GM19351 (cell line): ENCODE results near the gene SMYD3.

Experiments
- ATAC-seq: cut with Tn5 transposase; IDR thresholded peaks from one replicate; pipeline ENCODE4 v1.9.1; 2021; ENCODE audit warnings: mild to moderate bottlenecking, moderate library complexity; ENCODE audit not compliant: unreplicated experiment

Gene SMYD3

GRCh38 chr1:246281195-246281594, 225.9 kb downstream of the SMYD3 start:
- ATAC-seq = no peak

- no peak for ATAC-seq
These were observed 226.5 kb downstream of the SMYD3 start for GRCh38 chr1:246280551-246280950.

- ATAC-seq = no peak
These were observed 227.7 kb downstream of the SMYD3 start for GRCh38 chr1:246279402-246279801.

- no peak for ATAC-seq
These were observed 228.7 kb downstream of the SMYD3 start for GRCh38 chr1:246278371-246278770.

GRCh38 chr1:246275036-246275435, 232.0 kb downstream of the SMYD3 start:
- no peak for ATAC-seq

GRCh38 chr1:246274186-246274585, 232.9 kb downstream of the SMYD3 start:
- no peak for ATAC-seq

GRCh38 chr1:246271516-246271915, 235.6 kb downstream of the SMYD3 start:
- no peak for ATAC-seq

- no peak for ATAC-seq
These were observed 236.8 kb downstream of the SMYD3 start for GRCh38 chr1:246270236-246270635.

- no peak for ATAC-seq
These were observed 237.6 kb downstream of the SMYD3 start for GRCh38 chr1:246269466-246269865.

- no peak for ATAC-seq
These were observed 239.2 kb downstream of the SMYD3 start for GRCh38 chr1:246267896-246268295.

- ATAC-seq = no peak
These were observed 239.7 kb downstream of the SMYD3 start for GRCh38 chr1:246267426-246267825.

- no peak for ATAC-seq
These were observed 241.6 kb downstream of the SMYD3 start for GRCh38 chr1:246265481-246265880.

GRCh38 chr1:246262281-246262680, 244.8 kb downstream of the SMYD3 start:
- ATAC-seq = no peak

- ATAC-seq = no peak
These were observed 245.4 kb downstream of the SMYD3 start for GRCh38 chr1:246261639-246262038.

GRCh38 chr1:246258250-246258649, 248.8 kb downstream of the SMYD3 start:
- no peak for ATAC-seq

GRCh38 chr1:246255773-246256172, 251.3 kb downstream of the SMYD3 start:
- no peak for ATAC-seq

- peak; percentile 69 for ATAC-seq
These were observed 252.2 kb downstream of the SMYD3 start for GRCh38 chr1:246254854-246255253.

GRCh38 chr1:246246430-246246829, 260.6 kb downstream of the SMYD3 start:
- no peak for ATAC-seq

- no peak for ATAC-seq
These were observed 261.5 kb downstream of the SMYD3 start for GRCh38 chr1:246245541-246245940.

- no peak for ATAC-seq
These were observed 275.0 kb downstream of the SMYD3 start for GRCh38 chr1:246232126-246232525.

GRCh38 chr1:246226041-246226440, 281.0 kb downstream of the SMYD3 start:
- ATAC-seq = no peak

GRCh38 chr1:246221485-246222255, 285.4 kb downstream of the SMYD3 start:
- ATAC-seq = no peak

- ATAC-seq = no peak
These were observed 286.5 kb downstream of the SMYD3 start for GRCh38 chr1:246220495-246221065.
